Measurements from ENCODE around the gene NQO1.

DNA sequence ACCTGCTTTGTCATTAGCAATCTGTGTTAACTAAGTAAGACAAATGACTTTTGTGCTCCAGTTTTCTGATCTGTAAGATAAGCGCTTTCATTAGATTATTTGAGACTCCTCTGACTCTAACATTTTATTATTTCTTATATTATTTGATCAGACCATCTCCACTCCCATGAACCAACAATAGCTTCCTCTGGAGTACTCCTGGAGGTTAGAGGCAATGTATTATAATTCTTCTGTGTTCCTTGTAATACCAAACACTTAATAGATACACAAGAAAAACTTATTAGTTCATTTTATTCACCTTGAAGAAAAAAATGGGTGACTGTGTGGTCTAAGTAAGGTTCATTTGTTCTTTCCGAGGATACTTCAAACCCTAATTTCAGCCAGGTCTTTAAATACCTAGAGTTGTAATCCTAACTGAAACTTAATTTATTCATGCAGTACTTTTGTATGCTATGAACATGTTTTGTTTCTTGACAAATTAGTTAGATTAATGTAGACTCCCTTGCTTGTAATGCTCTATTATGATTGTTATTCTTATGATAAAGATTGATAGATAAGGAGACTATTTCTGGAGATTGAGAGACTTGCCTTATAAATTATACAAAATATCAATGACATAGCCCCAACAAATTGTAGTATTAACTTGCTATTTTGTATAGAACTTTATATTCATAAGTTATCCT is 53.9 kb downstream of the NQO1 start:
- TF ChIP-seq POLR2A (IDR thresholded peaks at IDR 0.05) (no peak), POLR2AphosphoS5 (IDR thresholded peaks at IDR 0.05) (no peak)
- TF ChIP-seq, protein P1, sequence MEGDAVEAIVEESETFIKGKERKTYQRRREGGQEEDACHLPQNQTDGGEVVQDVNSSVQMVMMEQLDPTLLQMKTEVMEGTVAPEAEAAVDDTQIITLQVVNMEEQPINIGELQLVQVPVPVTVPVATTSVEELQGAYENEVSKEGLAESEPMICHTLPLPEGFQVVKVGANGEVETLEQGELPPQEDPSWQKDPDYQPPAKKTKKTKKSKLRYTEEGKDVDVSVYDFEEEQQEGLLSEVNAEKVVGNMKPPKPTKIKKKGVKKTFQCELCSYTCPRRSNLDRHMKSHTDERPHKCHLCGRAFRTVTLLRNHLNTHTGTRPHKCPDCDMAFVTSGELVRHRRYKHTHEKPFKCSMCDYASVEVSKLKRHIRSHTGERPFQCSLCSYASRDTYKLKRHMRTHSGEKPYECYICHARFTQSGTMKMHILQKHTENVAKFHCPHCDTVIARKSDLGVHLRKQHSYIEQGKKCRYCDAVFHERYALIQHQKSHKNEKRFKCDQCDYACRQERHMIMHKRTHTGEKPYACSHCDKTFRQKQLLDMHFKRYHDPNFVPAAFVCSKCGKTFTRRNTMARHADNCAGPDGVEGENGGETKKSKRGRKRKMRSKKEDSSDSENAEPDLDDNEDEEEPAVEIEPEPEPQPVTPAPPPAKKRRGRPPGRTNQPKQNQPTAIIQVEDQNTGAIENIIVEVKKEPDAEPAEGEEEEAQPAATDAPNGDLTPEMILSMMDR (IDR thresholded peaks at IDR 0.05 in 8 of 11, conservative IDR thresholded peaks at IDR 0.05 in 3 of 11): no peak

Measured in spleen (tissue), 7 donors.